ENCODE measurements around the gene CACNB3. TPM values are rescaled to one million over a fixed set of nuclear protein-coding genes. Genes with fewer than 3 reads are reported as not detected.

CACNB3 gene
- total RNA-seq, 1 experiment from 2014 or later: 23.8 TPM

- H3K4me1 ChIP-seq (ENCODE audit: insufficient read depth, low read length, poor library complexity, severe bottlenecking): peaks cover 10% of the 10 kb centered on the region
- ChIA-PET CTCF (no interaction called here), POLR2A (ENCODE audit: low non-redundant PET) (no interaction called here)
- peaks cover 20% of the 10 kb centered on the region for H3K36me3 ChIP-seq (ENCODE audit: insufficient read depth, low read length, poor library complexity, severe bottlenecking)
- no peaks in the 10 kb centered on the region for H3K27me3 ChIP-seq (replicated peaks; ENCODE audit: insufficient read depth, low read depth, low read length, poor library complexity)
- intact Hi-C loops (cut with micrococcal nuclease; ENCODE audit: unreplicated experiment): no loop called here
- no peak overlapping the region for H3K27ac ChIP-seq (ENCODE audit: low read depth, low read length, poor library complexity, severe bottlenecking)
- TF ChIP-seq EZH2 (IDR thresholded peaks at IDR 0.05; ENCODE audit: borderline replicate concordance, low read depth, low read length, poor library complexity, severe bottlenecking) (no peak), CTCF (conservative IDR thresholded peaks at IDR 0.05; ENCODE audit: low read depth, low read length) (no peak)
- DNase-seq (ENCODE audit: low spot score): no peak
- H3K4me3 ChIP-seq (ENCODE audit: low read depth, low read length, poor library complexity, severe bottlenecking): no peak overlapping the region
- no peaks in the 10 kb centered on the region for H3K9me3 ChIP-seq (ENCODE audit: low read depth, low read length, poor library complexity, severe bottlenecking)
- no TSS peak for BruUV-seq (replicated peaks)
Measured at GRCh38 chr12:48823281-48823680, 5.0 kb downstream of the CACNB3 start.

- ChIA-PET CTCF (no interaction called here), POLR2A (ENCODE audit: low non-redundant PET) (no interaction called here)
- H3K4me1 ChIP-seq (ENCODE audit: insufficient read depth, low read length, poor library complexity, severe bottlenecking): peaks cover 7% of the 10 kb centered on the region
- H3K27ac ChIP-seq (ENCODE audit: low read depth, low read length, poor library complexity, severe bottlenecking): no peak overlapping the region
- BruUV-seq (replicated peaks): no TSS peak
- DNase-seq (ENCODE audit: low spot score): no peak
- intact Hi-C loops (cut with micrococcal nuclease; ENCODE audit: unreplicated experiment): no loop called here
- TF ChIP-seq CTCF (conservative IDR thresholded peaks at IDR 0.05; ENCODE audit: low read depth, low read length) (no peak), EZH2 (IDR thresholded peaks at IDR 0.05; ENCODE audit: borderline replicate concordance, low read depth, low read length, poor library complexity, severe bottlenecking) (no peak)
- H3K4me3 ChIP-seq (ENCODE audit: low read depth, low read length, poor library complexity, severe bottlenecking): no peak overlapping the region
- no peaks in the 10 kb centered on the region for H3K9me3 ChIP-seq (ENCODE audit: low read depth, low read length, poor library complexity, severe bottlenecking)
- peaks cover 28% of the 10 kb centered on the region for H3K36me3 ChIP-seq (ENCODE audit: insufficient read depth, low read length, poor library complexity, severe bottlenecking)
- no peaks in the 10 kb centered on the region for H3K27me3 ChIP-seq (replicated peaks; ENCODE audit: insufficient read depth, low read depth, low read length, poor library complexity)
Measured at GRCh38 chr12:48824112-48824511, 5.8 kb downstream of the CACNB3 start.

- ChIA-PET CTCF (no interaction called here), POLR2A (ENCODE audit: low non-redundant PET) (no interaction called here)
- Histone ChIP-seq H3K4me3 (ENCODE audit: low read depth, low read length, poor library complexity, severe bottlenecking) (no peak overlapping the region), H3K4me1 (ENCODE audit: insufficient read depth, low read length, poor library complexity, severe bottlenecking) (no peaks in the 10 kb centered on the region), H3K27ac (ENCODE audit: low read depth, low read length, poor library complexity, severe bottlenecking) (no peak overlapping the region), H3K36me3 (ENCODE audit: insufficient read depth, low read length, poor library complexity, severe bottlenecking) (peaks cover 36% of the 10 kb centered on the region), H3K9me3 (ENCODE audit: low read depth, low read length, poor library complexity, severe bottlenecking) (no peaks in the 10 kb centered on the region), H3K27me3 (replicated peaks; ENCODE audit: insufficient read depth, low read depth, low read length, poor library complexity) (no peaks in the 10 kb centered on the region)
- no peak for DNase-seq (ENCODE audit: low spot score)
- intact Hi-C loops (cut with micrococcal nuclease; ENCODE audit: unreplicated experiment): no loop called here
- no peak for TF ChIP-seq CTCF (conservative IDR thresholded peaks at IDR 0.05; ENCODE audit: low read depth, low read length)
- TF ChIP-seq EZH2 (IDR thresholded peaks at IDR 0.05; ENCODE audit: borderline replicate concordance, low read depth, low read length, poor library complexity, severe bottlenecking): no peak
- no TSS peak for BruUV-seq (replicated peaks)
Measured at GRCh38 chr12:48824905-48825304, 6.6 kb downstream of the CACNB3 start.
